ENCODE results near the gene SAMHD1.

SAMHD1 gene

GRCh38 chr20:36904690-36905089 lies 46.8 kb downstream of the SAMHD1 start:
- H3K4me3 ChIP-seq (ENCODE audit: low read length) = no peak overlapping the region
- no peak for TF ChIP-seq ZNF274 (IDR thresholded peaks at IDR 0.05; ENCODE audit: low read depth, low read length)

DNA sequence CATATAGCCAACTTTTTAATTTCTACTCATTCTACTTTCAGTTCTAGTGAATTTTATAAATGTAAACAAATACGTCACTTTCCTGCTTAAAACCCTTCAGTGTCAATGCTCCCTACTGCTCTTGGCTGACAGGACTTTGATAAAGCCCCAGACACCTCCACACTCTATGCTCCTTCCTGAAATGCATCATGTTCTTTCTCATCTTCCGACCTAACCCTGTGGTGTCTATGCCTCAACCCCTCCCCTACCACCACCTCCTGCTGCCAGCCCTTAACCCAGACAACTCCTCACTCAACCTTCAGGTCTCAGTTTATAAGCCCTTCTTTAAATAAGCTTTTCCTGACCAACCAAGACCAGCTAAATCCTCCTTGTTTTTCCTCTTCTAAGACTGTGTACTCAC lies 56.5 kb downstream of the SAMHD1 start:
- TF ChIP-seq ZNF274 (IDR thresholded peaks at IDR 0.05; ENCODE audit: low read depth, low read length) = no peak
- H3K4me3 ChIP-seq (ENCODE audit: low read length) = no peak overlapping the region

DNA sequence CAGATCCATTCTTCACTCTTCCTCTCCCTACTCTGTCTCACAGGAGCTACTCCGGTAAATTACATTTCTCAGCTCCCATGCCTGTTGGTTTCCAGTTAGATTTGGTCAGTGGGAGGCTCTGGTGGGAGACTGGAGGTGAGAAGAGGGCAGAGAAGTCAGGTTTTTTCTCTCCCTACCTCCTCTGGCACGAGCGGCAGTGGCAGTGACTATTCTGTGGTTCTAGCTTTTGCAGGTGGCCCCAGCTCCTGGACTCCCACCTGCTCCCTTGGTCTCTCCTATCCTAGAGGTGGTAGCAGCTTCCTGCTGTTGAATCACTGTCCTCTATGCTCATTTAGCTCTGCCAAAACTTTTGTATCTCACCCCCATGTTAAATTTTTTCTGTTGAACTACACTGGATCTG lies 57.7 kb downstream of the SAMHD1 start:
- TF ChIP-seq ZNF274 (IDR thresholded peaks at IDR 0.05; ENCODE audit: low read depth, low read length) = no peak
- no peak overlapping the region for H3K4me3 ChIP-seq (ENCODE audit: low read length)

- no peak overlapping the region for H3K4me3 ChIP-seq (ENCODE audit: low read length)
- TF ChIP-seq ZNF274 (IDR thresholded peaks at IDR 0.05; ENCODE audit: low read depth, low read length) = no peak
These were observed 60.3 kb downstream of the SAMHD1 start for GRCh38 chr20:36891211-36891610.

DNA sequence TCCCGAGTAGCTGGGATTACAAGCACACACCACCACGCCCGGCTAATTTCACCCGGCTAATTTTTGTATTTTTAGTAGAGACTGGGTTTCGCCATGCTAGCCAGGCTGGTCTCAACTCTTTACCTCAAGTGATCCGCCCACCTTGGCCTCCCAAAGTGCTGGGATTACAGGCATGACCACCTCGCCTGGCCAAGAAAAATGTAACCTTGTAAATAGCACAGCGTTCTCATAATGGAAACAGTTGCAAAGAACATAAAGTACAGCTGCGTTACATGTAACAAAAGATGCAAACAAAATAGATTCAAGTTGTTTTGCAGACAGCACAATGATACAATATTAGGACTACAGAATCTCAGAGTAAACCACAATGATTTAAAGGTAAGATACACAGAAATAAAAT lies 60.9 kb downstream of the SAMHD1 start:
- H3K4me3 ChIP-seq (ENCODE audit: low read length) = no peak overlapping the region
- TF ChIP-seq ZNF274 (IDR thresholded peaks at IDR 0.05; ENCODE audit: low read depth, low read length) = no peak

DNA sequence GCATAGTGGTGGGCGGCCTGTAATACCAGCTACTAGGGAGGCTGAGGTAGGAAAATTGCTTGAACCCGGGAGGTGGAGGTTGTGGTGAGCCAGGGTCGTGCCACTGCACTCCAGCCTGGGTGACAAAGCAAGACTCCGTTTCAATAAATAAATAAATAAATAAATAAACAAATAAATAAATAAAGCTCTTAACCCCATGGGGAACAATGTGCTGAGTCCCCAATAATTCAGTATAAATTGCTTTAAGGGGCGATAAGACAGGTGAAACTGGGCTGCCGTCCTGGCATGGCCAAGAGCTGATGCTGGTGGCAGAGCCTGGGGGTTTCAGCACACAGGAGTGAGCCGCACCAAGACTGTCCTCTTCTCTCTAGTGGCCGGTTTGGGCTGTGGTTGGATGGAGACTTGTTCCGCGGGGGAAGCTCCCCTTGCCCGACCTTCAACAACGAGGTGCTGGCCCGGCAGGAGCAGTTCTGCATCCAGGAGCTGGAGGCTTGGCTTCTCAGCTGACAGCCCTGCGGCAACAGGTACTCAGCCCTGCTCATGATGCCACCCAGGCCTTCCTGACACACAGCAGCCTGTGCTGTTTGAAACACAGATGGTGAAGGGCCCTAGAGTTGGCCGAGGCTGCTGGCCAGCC lies 62.5 kb downstream of the SAMHD1 start:
- H3K4me3 ChIP-seq (ENCODE audit: low read length) = no peak overlapping the region
- TF ChIP-seq ZNF274 (IDR thresholded peaks at IDR 0.05; ENCODE audit: low read depth, low read length) = no peak

GRCh38 chr20:36887752-36888090 lies 63.8 kb downstream of the SAMHD1 start:
- H3K4me3 ChIP-seq (ENCODE audit: low read length) = no peak overlapping the region
- TF ChIP-seq ZNF274 (IDR thresholded peaks at IDR 0.05; ENCODE audit: low read depth, low read length) = no peak

- no peak for TF ChIP-seq ZNF274 (IDR thresholded peaks at IDR 0.05; ENCODE audit: low read depth, low read length)
- no peak overlapping the region for H3K4me3 ChIP-seq (ENCODE audit: low read length)
These were observed 64.4 kb downstream of the SAMHD1 start for GRCh38 chr20:36886859-36887751.

- H3K4me3 ChIP-seq (ENCODE audit: low read length) = no peak overlapping the region
- no peak for TF ChIP-seq ZNF274 (IDR thresholded peaks at IDR 0.05; ENCODE audit: low read depth, low read length)
These were observed 66.2 kb downstream of the SAMHD1 start for GRCh38 chr20:36885356-36885755.

- no peak for TF ChIP-seq ZNF274 (IDR thresholded peaks at IDR 0.05; ENCODE audit: low read depth, low read length)
- no peak overlapping the region for H3K4me3 ChIP-seq (ENCODE audit: low read length)
These were observed 67.5 kb downstream of the SAMHD1 start for GRCh38 chr20:36883977-36884535.

- H3K4me3 ChIP-seq (ENCODE audit: low read length) = no peak overlapping the region
- no peak for TF ChIP-seq ZNF274 (IDR thresholded peaks at IDR 0.05; ENCODE audit: low read depth, low read length)
These were observed 69.6 kb downstream of the SAMHD1 start for GRCh38 chr20:36881888-36882287.

DNA sequence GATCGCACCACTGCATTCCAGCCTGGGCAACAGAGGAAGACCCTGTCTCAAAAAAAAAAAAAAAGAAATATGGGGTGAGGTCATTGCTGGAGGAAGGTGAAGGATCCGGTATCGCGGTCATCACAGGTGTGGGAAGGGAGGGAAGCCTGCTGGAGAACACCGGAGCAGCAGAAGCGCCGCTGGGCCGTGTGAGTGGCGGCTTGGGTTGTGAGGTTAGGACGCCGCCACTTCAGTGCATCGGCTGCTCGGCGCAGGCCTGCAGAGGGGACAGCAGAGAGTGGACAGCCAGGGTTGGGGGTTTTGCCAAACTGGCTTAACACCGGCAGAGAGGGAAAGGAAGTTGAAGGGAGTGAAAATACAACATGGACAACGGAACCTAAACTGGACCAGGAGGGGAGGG lies 70.2 kb downstream of the SAMHD1 start:
- no peak for TF ChIP-seq ZNF274 (IDR thresholded peaks at IDR 0.05; ENCODE audit: low read depth, low read length)
- H3K4me3 ChIP-seq (ENCODE audit: low read length) = no peak overlapping the region

DNA sequence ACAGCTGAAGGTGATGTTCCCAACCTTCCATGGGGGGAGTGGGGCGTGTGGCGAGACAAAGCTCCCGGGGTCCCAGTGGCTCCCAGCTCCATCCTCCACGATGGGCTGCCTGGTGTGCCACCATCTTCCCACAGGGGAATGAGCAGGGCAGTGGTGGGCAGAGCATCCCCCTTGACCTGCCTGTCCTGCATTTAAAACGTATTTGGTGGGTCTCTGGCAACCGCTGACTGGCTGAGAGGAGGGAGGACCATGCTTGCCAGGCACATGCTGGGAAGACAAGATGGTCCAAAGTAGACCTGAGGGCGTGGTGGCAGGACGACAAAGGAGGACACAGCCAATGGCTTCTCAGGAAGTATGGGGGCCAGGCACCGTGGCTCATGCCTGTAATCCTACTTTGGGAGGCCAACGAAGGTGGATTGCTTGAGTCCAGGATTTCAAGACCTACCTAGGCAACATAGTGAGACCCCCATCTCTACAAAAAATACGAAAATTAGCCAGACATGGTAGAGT lies 70.7 kb downstream of the SAMHD1 start:
- TF ChIP-seq ZNF274 (IDR thresholded peaks at IDR 0.05; ENCODE audit: low read depth, low read length) = no peak

GRCh38 chr20:36878941-36879340 lies 72.6 kb downstream of the SAMHD1 start:
- no peak for TF ChIP-seq ZNF274 (IDR thresholded peaks at IDR 0.05; ENCODE audit: low read depth, low read length)
- H3K4me3 ChIP-seq (ENCODE audit: low read length) = no peak overlapping the region

More for the DNA sequence above, 70.7 kb downstream of the SAMHD1 start:
- no peak overlapping the region for H3K4me3 ChIP-seq (ENCODE audit: low read length)

- no peak overlapping the region for H3K4me3 ChIP-seq (ENCODE audit: low read length)
- no peak for TF ChIP-seq ZNF274 (IDR thresholded peaks at IDR 0.05; ENCODE audit: low read depth, low read length)
These were observed 75.1 kb downstream of the SAMHD1 start for GRCh38 chr20:36876473-36876833.

All from GM08714 (cell line).